Spleen (tissue), 7 donors: ENCODE results near the gene PALS1.

Experiments
- CTCF ChIP-seq, 11 experiments: fragments of 200-600 bp in 7 of 11; fragments of 450-650 bp in 4 of 11; sonication (generic) in 4 of 11; IDR thresholded peaks in 8 of 11; conservative IDR thresholded peaks in 3 of 11; 1 replicate in 7 of 11; 2 replicates in 4 of 11; pipeline versions ENCODE4 v1.4.0 to v1.8.0; 2016 to 2021; ENCODE audit warnings: antibody characterized with exemption in 11 of 11, inconsistent platforms in 4 of 11, mild to moderate bottlenecking in 1 of 11
- POLR2A ChIP-seq, 3 donors: fragments of 450-650 bp; IDR thresholded peaks; one replicate each; pipeline ENCODE4 v1.5.1; 2017; ENCODE audit warnings: antibody characterized with exemption in 3 of 3, mild to moderate bottlenecking in 1 of 3
- POLR2AphosphoS5 ChIP-seq, 3 donors: sonication (generic); formaldehyde crosslinking; IDR thresholded peaks; one replicate each; pipeline ENCODE4 v1.5.1; 2017; ENCODE audit warnings: antibody characterized with exemption in 3 of 3
- donor health status: DM: no; HTN: no; CAD: no; lungs with moderate emphysema.
- donor health status: DM: no; HTN: no; CAD: no.
- donor health status: DM: no; HTN: no; CAD: no.

- TF ChIP-seq POLR2AphosphoS5 (IDR thresholded peaks at IDR 0.05), result no peak
- TF ChIP-seq CTCF (IDR thresholded peaks at IDR 0.05 in 8 of 11, conservative IDR thresholded peaks at IDR 0.05 in 3 of 11), result no peak
- no peak for TF ChIP-seq POLR2A (IDR thresholded peaks at IDR 0.05)
These were observed 48.9 kb upstream of the PALS1 start for GRCh38 chr14:67192366-67192765.
